GM23338 (cell line): ENCODE data around the gene UGGT2. TPM values are rescaled to one million over a fixed set of nuclear protein-coding genes. Genes with fewer than 3 reads are reported as not detected.

Experiments used
- CREB1 ChIP-seq: fragments of 250-450 bp; sonication (Bioruptor Pico); IDR thresholded peaks from 2 replicates; pipeline ENCODE4 v1.5.0; 2020; ENCODE audit warnings: low read depth, mild to moderate bottlenecking, moderate library complexity
- ETS1 ChIP-seq: IDR thresholded peaks from 2 replicates; pipeline ENCODE4 v1.6.1; 2016; ENCODE audit warnings: antibody characterized with exemption
- EZH2 ChIP-seq: fragments of 200-600 bp; sonication (generic); IDR thresholded peaks from one replicate; pipeline ENCODE4 v1.8.0; 2017; ENCODE audit warnings: antibody characterized with exemption, mild to moderate bottlenecking, low read depth; ENCODE audit not compliant: unreplicated experiment
- REST ChIP-seq: IDR thresholded peaks from one replicate; pipeline ENCODE4 v1.6.1; 2018; ENCODE audit warnings: antibody characterized with exemption; ENCODE audit not compliant: unreplicated experiment
- STAT1 ChIP-seq: IDR thresholded peaks from one replicate; pipeline ENCODE4 v1.6.1; 2016; ENCODE audit warnings: antibody characterized with exemption; ENCODE audit not compliant: unreplicated experiment
- ZNF114 ChIP-seq: fragments of 250-450 bp; sonication (Bioruptor Pico); IDR thresholded peaks from 2 replicates; pipeline ENCODE4 v1.5.0; 2020; ENCODE audit warnings: mild to moderate bottlenecking, moderate library complexity
- ZNF331 ChIP-seq: fragments of 250-450 bp; sonication (Bioruptor Pico); IDR thresholded peaks from 2 replicates; pipeline ENCODE4 v1.5.0; 2020; ENCODE audit warnings: low read depth, mild to moderate bottlenecking, moderate library complexity
- polyA plus RNA-seq: library from polyadenylated mRNA; unstranded; fragments of >200 nt; fragmentation: Nextera tagmentation; extraction: Ambion mirVana; gene quantifications from 2 replicates; pipeline ENCODE4 v1.2.1, GENCODE V29; 2016
- total RNA-seq: library from RNA; depleted of rRNA; stranded (reverse); fragments of >200 nt; shearing (Covaris generic); gene quantifications from 2 replicates; pipeline ENCODE4 v1.2.3, GENCODE V29; 2014
- TF ChIP-seq, protein P1 (sequence below): fragments of 250-450 bp; sonication (Bioruptor Pico); IDR thresholded peaks from 2 replicates; pipeline ENCODE4 v1.5.0; 2020; ENCODE audit warnings: mild to moderate bottlenecking, moderate library complexity

UGGT2 gene
- total and polyA plus RNA-seq, 2 experiments from 2014 or later = 44.0 to 60.5 TPM

GRCh38 chr13:96082640-96083039 lies 29.4 kb upstream of the UGGT2 start (continued):
- TF ChIP-seq, protein P1, sequence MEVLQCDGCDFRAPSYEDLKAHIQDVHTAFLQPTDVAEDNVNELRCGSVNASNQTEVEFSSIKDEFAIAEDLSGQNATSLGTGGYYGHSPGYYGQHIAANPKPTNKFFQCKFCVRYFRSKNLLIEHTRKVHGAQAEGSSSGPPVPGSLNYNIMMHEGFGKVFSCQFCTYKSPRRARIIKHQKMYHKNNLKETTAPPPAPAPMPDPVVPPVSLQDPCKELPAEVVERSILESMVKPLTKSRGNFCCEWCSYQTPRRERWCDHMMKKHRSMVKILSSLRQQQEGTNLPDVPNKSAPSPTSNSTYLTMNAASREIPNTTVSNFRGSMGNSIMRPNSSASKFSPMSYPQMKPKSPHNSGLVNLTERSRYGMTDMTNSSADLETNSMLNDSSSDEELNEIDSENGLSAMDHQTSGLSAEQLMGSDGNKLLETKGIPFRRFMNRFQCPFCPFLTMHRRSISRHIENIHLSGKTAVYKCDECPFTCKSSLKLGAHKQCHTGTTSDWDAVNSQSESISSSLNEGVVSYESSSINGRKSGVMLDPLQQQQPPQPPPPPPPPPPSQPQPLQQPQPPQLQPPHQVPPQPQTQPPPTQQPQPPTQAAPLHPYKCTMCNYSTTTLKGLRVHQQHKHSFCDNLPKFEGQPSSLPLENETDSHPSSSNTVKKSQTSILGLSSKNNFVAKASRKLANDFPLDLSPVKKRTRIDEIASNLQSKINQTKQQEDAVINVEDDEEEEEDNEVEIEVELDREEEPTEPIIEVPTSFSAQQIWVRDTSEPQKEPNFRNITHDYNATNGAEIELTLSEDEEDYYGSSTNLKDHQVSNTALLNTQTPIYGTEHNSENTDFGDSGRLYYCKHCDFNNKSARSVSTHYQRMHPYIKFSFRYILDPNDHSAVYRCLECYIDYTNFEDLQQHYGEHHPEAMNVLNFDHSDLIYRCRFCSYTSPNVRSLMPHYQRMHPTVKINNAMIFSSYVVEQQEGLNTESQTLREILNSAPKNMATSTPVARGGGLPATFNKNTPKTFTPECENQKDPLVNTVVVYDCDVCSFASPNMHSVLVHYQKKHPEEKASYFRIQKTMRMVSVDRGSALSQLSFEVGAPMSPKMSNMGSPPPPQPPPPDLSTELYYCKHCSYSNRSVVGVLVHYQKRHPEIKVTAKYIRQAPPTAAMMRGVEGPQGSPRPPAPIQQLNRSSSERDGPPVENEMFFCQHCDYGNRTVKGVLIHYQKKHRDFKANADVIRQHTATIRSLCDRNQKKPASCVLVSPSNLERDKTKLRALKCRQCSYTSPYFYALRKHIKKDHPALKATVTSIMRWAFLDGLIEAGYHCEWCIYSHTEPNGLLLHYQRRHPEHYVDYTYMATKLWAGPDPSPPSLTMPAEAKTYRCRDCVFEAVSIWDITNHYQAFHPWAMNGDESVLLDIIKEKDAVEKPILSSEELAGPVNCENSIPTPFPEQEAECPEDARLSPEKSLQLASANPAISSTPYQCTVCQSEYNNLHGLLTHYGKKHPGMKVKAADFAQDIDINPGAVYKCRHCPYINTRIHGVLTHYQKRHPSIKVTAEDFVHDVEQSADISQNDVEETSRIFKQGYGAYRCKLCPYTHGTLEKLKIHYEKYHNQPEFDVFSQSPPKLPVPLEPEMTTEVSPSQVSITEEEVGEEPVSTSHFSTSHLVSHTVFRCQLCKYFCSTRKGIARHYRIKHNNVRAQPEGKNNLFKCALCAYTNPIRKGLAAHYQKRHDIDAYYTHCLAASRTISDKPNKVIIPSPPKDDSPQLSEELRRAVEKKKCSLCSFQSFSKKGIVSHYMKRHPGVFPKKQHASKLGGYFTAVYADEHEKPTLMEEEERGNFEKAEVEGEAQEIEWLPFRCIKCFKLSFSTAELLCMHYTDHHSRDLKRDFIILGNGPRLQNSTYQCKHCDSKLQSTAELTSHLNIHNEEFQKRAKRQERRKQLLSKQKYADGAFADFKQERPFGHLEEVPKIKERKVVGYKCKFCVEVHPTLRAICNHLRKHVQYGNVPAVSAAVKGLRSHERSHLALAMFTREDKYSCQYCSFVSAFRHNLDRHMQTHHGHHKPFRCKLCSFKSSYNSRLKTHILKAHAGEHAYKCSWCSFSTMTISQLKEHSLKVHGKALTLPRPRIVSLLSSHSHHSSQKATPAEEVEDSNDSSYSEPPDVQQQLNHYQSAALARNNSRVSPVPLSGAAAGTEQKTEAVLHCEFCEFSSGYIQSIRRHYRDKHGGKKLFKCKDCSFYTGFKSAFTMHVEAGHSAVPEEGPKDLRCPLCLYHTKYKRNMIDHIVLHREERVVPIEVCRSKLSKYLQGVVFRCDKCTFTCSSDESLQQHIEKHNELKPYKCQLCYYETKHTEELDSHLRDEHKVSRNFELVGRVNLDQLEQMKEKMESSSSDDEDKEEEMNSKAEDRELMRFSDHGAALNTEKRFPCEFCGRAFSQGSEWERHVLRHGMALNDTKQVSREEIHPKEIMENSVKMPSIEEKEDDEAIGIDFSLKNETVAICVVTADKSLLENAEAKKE = no peak
- no peak for TF ChIP-seq REST
- no peak for TF ChIP-seq CREB1 (CRISPR knock-in tag)
- no peak for TF ChIP-seq ZNF114 (CRISPR knock-in tag)
- TF ChIP-seq STAT1 = no peak
- no peak for TF ChIP-seq ZNF331
- no peak for TF ChIP-seq ETS1
- TF ChIP-seq EZH2 = no peak
